Right ventricle myocardium superior (tissue), 1 donor: ENCODE data around the gene TMOD3. TPM values are rescaled to one million over a fixed set of nuclear protein-coding genes. Genes with fewer than 3 reads are reported as not detected.
"Not testable (repeated sequence)": the region's sequence is repeated elsewhere in the genome, so short reads cannot be mapped to it uniquely, and the experiment has no call there.

ENCODE experiments used
- ATAC-seq: fragments of 200-7000 bp; cut with Tn5 transposase; one replicate; pipeline ENCODE4 v1.9.1; 2020; ENCODE audit warnings: mild to moderate bottlenecking; ENCODE audit not compliant: poor library complexity
- DNase-seq: peaks from one replicate; pipeline ENCODE4 v3.0.0-alpha.2; 2020
- intact Hi-C: fragments of 100-400 bp; cut with DNase I; formaldehyde crosslinking; loops from one replicate; pipeline ENCODE4 v1.11.2; 2022
- long read RNA-seq: library from polyadenylated mRNA; unstranded; transcript quantifications from one replicate; pipeline ENCODE4 v2.0.0, GENCODE V29; 2021
- total RNA-seq: library from RNA; stranded (reverse); fragmentation: NEBNext Ultra II Directional; extraction: Animal tissue kit (Norgen Biotek cat#: 25700); gene quantifications from one replicate; pipeline ENCODE4 v1.2.1, GENCODE V29; 2021
- donor health status: DM: no; HTN: yes; CAD: no; lungs with severe emphysema.

The TMOD3 gene
- 17.6 TPM for total RNA-seq
- long read RNA-seq, full-length matches to known transcripts = 12 of 16 reads
- long read RNA-seq, partial matches to known transcripts = 1 of 16 reads
- long read RNA-seq, other reads (novel, unspliced or antisense) = 3 of 16 reads

DNA sequence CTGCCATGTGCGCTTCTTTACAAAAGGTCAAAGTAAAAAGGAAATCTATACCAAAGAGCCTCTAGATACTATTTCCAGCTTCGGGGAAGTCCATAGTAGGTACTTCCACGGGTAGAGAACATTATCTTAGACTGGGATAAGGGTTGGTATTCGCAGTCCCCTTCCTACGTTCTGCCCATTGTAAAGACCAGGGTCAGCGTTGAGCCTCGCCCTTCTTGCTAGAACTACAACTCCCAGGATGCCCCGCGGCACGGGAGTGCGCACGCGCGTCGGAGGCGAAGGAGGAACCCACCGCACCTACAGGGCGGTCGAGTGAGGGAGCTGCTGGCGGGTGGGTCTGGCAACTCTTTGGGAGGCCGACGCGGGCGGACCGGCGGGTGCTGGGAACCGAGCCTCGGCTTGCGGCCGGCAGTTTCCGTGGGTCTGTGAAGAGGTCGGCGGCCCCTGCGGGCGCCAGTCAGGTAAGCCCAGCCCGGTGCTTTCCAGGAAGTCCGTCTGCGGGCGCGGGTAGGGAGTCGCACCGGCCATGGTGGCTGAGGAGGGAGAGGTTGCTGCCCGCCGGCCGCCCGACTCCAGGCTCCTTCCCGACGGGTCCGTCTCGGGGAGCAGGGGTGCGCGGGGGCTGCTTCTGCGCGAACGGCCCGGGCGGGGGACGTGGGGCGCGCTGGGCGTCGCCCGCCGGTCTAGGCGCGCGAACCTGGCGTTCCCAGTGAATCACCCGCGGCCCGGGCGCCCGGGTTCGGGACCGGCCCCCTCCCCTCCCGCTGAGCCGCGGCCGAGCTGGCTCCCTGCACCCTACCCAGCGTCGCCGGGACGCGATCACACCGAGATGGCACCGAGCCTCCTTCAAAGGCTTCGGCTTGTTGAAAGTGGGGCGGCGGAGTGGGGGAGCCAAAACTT lies at the start of gene TMOD3:
TSS of gene TMOD3 (plus strand) at position 278 of the 900 bp plus-strand sequence. CDS start 33,232 bp downstream, outside the sequence.
- intact Hi-C loops = no loop called here
- peak; percentile 96 for DNase-seq
- ATAC-seq = peak; percentile 99

DNA sequence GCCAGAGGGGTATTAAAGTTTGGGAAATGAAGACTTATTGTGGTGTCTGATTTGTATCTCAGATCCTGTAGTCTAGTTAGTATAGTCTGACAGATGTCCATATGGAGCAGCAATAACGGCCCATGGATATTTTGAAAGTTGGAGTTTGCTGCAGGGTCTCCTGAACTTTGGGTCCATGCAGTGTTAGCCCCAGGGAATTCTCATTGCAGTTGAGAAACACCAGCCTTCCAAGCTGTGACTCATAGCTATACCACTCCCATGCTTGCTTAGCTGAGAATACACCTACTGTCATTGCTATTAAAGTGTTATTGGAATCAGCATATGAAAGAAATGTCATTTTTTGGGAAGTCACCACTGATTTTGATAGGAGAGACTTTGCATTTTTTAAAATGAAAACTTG lies 48.8 kb upstream of the TMOD3 start:
- intact Hi-C loops = no loop called here
- DNase-seq (no peak), ATAC-seq (no peak)

DNA sequence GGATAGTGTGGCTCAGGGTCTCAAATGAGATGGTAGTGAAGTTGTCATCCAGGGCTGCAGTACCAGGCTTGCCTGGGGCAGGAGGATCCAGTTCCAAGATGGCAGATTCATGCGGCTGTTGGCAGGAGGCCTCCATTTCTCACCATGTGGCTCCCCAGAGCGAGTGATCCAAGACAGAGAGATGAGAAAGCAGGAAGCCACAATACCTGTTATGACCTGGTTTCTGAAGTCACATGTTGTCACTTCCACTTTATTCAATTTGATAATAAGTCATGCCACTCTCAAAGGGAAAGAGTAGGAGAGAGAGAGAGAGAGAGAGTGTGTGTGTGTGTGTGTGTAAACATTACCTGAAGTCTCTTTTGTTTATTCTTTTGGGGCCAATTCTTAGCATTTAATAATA lies 47.9 kb upstream of the TMOD3 start:
- intact Hi-C loops = no loop called here
- no peak for DNase-seq
- no peak for ATAC-seq

DNA sequence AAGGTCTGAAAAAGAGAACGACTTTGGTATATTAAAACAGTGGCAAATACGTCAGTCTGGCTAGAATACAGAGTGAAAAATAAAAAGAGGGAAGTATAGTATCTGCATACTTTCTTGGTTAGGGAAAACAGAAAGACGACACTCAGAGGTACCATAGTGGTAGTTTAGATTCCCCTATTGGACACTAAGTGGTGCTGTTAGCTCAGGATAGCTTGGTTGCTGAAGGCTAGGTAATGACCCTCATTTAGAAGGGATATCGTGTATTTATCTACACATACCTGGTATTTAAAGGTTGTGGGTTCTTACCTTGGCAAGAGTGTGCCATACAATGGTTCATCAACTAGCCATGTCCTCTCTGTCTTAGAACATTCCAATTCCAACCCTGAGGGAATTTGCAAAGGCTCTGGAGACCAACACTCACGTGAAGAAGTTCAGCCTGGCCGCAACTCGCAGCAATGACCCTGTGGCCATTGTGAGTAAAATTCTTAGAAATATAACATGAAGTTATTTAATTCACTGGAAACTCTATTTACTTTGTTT lies 47.0 kb upstream of the TMOD3 start:
- DNase-seq (no peak), ATAC-seq (no peak)
- intact Hi-C loops = no loop called here

DNA sequence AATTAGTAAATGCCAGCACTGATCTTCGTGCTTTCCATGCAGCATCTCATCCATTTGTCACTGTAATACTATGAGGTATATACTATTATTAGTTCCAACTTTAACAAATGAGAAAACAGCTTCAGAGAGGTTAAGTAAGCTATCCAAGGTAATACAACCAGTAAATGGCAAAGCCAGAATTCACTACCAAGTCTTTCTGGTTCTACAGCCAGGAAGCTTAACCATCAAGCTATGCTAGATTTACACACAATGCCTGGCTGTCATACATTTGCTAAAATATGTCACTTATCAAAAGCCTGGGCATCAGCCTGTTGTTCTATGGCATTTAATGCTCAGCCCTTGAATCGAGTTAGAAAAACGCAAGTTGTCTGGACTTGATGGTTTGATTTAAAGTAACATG lies 45.5 kb upstream of the TMOD3 start:
- intact Hi-C loops = no loop called here
- no peak for DNase-seq
- ATAC-seq = no peak

DNA sequence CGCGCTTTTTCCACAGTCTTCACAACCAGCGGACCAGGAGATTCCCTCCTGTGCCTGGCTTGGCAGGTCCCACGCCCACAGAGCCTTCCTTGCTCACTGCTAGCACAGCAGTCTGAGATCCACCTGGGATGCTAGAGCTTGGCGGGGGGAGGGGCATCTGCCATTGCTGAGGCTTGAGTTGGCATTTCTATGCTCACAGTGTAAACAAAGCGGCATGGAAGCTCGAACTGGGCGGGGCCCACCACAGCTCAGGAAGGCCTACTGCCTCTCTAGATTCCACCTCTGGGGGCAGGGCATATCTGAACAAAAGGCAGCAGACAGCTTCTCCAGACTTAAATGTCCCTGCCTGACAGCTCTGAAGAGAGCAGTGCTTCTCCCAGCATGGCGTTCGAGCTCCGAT lies 42.3 kb upstream of the TMOD3 start:
- DNase-seq, intact Hi-C loops, ATAC-seq: not testable (repeated sequence)

DNA sequence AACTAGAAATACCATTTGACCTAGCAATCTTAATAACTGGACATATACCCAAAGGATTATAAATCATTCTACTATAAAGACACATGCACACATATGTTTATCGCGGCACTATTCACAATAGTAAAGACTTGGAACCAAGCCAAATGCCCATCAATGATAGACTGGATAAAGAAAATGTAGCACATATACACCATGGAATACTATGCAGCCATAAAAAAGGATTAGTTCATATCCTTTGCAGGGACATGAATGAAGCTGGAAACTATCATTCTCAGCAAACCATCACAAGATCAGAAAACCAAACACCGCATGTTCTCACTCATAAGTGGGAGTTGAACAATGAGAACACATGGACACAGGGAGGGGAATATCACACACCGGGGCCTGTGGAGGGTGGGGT lies 37.0 kb upstream of the TMOD3 start:
- ATAC-seq, DNase-seq, intact Hi-C loops: not testable (repeated sequence)

DNA sequence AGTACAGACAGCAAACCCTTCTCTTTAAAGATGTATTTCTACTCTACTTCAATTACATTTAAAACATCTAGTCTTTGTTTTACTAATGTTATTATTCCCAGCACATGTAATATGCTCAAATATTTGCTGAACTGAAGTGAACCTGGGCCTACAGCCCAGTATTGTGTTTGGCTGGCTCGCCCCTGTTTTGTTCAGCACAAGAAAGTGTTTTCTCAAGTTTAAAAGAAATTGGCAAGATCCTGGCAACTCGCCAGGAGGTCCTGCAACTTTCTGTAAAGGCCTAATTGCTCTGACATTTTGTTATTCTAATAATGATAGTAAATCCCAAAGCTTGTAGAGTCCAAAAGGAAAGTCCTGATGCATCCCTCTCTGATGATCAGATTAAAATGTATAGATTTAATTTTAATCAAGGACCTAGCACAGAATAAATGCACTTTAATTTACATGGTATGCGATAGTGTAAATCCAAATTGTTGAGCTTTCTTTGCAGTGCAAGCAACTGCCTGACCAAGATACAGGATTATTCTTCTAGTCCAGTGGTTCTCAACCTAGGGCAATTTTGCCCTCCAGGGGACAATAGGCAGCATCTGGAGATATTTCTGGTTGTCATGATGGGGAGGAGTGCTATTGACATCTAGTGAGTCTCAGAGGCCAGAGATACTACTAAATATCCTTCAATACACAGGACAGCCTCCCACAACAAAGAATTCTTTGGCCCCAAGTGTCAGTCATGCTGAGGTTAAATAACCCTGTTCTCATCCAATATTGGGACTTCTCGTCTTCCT lies 35.7 kb upstream of the TMOD3 start:
- DNase-seq (peak; percentile 65), ATAC-seq (no peak)
- intact Hi-C loops = no loop called here

DNA sequence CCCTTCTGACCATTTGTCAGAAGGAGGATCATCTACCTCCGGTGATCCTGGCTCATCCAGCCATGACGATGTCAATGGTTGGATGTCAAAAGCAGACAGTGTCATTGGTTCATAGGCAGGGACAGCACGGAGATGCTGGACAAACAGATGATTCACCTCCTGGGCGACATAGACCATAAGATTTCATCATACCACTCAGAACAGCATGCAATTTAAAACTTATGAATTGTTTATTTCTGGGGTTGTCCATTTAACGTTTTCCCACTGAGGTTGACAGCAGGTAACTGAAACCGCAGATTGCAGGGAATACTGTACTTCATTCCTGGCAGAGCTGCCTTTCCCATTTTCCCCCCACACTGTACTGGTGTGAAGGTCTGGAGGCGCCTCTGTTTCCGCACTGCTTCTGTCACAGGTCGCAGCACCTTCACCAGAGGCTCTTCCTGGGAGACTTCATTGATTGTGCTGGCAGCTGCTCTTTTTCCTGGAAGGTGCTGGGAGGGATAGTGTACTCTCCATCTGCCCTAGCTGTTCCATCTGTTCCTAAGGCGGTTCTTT lies 32.5 kb upstream of the TMOD3 start:
- intact Hi-C loops = no loop called here
- DNase-seq = no peak
- ATAC-seq = no peak

DNA sequence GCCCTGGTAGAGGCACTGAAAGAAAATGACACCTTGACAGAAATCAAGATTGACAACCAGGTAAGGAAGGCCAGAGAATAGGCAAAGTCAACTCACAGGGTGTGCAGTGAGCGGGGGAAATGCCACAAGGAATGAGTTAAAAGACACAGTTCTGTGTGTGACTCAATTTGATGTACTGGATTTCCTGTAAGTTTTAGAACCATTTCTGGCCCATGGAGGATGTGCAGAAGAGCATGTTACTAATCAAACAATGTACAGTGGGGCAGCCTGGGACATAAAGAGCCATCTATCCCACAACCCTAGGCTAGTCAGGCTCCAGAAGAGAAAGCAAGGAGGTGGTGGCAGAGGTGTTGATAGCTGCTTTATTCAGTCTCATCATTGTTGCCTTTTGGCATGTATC lies 31.2 kb upstream of the TMOD3 start:
- DNase-seq (no peak), ATAC-seq (no peak)
- intact Hi-C loops = no loop called here

DNA sequence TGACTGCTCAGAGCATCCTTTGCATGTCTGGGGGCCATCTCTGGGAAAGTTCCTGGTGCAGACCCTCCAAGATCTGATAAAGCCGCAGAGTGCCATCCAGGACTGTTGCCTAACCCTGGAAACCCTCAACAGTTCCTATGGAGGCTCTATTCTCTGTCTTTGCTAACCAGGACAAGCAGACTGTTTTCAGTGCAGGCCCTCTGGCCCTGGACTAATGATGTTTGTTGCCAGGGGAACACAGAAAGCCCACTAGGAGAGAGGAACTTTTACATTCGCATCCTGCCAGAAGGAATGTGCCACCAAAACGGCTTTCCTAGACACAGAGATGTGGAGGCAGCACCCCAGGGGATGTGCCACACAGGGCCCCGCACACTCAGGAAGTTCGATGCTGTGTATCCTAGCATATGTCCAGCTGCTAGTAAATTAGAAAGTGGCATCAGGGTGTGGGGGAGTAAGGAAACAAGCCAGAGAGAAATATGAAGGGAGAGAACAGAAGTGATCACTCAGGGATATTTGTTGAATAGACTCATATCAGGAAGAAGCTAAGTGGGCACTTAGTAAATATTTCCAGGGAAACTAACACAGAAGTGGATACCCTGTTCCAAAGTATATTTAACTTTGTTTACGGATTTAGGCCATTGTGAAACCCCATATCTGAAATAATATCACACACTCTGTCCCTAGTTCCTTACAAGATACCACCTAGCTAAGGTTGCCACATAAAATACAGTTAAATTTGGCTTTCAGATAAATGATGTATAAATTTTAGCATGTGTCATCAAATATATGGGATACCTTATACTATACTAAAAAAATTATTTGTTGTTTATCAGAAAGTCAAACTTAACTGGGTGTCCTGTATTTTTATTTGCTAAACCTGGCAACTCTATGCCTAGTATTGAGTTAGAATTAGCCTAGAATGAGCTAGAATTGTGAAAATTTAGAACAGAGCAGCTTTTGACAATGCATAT lies 29.9 kb upstream of the TMOD3 start:
- ATAC-seq (no peak), DNase-seq (no peak)
- intact Hi-C loops = no loop called here

DNA sequence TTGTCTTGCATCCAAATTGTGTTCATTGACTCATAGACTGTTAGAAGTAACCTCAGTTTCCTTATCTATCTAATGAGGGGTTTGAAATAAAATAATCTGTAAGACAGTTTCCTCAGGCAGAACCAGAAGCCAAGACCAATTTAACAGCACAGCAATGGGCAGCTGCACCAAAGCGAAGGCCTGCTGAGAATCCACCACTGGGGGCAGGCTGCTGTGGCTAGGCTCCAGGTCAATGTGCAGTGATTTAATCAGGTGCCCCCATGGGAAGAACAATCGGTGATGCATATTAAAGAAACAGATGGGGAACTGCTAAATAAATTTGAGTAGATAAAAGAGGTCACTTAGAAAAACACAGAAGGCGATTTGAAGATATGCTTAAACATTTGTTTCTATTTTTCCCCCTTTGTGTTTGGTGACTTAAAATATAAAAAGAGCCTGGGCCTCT lies 28.0 kb upstream of the TMOD3 start:
- intact Hi-C loops = no loop called here
- ATAC-seq (peak; percentile 70), DNase-seq (peak; percentile 51)

DNA sequence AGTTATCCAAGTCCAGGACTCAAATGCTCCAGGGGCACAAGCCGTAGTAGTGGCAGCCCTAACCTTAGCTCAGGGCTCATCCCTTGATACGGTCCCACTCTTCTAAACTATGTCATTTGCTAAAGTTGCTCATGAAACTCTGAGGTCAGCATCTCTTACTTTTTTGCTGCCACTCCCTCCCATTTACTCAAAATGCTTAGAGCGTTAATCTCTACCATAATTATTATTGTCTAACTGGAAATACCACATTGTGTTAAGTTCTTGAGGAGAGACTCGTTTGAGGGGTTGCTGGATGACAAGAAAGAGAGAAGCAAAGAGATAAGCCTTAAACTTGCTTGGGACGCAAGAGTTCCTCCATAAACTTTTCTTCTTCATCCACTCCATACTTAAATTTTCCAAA lies 26.9 kb upstream of the TMOD3 start:
- DNase-seq = no peak
- intact Hi-C loops = no loop called here
- no peak for ATAC-seq

DNA sequence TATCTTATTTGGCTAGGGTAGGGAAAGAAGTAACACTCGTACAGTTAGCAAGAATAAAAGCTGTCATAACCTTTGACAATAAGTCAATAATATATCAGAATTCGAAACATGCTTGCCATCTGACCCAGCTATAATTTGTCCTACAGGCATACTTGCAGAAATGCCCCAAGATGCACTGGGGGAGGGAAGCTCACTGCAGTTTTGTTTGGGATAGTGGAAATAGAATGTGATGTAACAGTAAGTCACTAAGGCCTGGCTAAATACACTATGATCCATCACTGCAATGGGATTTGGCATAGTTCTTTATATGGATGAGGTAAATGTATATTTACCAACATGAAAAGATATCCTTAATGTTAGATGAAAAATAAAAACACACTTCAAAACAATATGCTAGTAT lies 25.5 kb upstream of the TMOD3 start:
- intact Hi-C loops = no loop called here
- DNase-seq (no peak), ATAC-seq (no peak)

DNA sequence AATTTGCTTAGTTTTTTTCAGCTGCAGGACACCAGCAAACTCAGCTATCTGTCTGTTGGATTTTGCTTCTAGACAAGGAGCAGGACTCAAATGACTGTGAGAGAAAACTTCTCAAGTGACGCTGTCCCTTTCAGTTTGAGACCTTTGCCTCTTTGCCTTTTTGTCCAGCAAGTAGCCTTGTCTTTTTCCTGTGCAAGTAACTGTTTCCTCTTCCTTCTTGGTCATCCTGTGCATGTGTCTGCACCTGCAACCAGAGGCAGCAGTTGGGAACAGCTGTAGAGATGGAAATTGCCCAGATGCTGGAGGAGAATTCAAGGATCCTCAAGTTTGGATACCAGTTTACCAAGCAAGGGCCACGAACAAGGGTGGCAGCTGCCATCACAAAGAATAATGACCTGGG lies 23.3 kb upstream of the TMOD3 start:
- intact Hi-C loops = no loop called here
- DNase-seq = no peak
- ATAC-seq = no peak

DNA sequence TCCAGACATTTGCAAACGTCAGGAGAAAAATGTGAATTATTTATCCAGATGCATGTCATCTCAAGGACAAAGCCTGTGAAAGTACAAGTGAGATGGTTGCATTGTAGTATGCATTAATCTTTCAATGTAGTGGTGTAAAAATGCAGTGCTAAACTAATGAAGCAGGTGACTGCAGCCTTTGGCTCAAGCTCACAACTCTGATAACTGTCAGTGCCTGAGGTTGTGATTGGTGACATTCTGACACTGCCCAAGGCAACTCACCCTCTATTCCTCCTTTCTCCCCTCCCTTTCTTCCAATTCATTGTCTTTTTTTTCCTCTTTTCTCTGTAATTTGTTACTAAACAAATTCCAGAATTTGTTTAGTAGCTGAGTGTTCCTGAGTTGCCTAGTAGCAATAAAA lies 20.0 kb upstream of the TMOD3 start:
- intact Hi-C loops = no loop called here
- DNase-seq (no peak), ATAC-seq (peak; percentile 53)

DNA sequence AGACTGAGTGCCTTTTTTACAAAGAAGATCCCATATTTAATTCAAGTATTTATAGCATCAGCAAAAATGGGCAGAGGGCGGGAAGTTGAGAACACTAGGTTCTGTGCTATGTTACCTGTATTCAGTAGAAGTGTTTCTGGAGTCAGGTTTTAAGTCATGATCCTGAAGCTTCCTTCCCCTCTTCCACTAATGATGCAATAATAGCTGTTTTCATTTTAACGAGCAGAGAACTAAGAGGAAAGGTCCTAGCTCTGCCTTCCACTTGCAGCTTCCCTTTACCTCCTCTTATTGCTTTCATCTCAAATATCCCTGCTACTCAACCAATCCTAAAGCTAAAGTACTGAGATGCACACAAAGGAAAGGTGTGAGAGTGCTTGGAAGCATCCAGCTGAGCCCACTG lies 16.9 kb upstream of the TMOD3 start:
- DNase-seq (no peak), ATAC-seq (no peak)
- intact Hi-C loops = no loop called here

DNA sequence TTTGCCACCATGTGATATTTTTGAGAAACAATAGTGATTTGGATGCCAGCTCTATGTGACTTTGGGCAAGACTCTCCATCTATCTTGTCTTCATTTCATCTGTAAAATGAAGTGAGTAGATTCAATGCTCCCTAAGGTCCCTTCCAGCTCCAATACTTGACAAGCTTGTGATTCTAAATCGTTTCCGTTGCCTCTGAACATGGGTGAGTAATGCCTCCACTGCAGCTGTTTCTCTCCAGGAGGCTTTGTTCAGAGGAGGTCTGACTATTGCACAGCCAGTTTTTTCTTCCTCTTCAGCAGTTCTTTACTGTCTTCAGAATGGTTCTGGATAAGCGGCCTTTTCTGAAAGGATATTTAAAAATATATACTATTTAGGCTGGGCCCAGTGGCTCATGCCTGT lies 14.8 kb upstream of the TMOD3 start:
- no peak for DNase-seq
- intact Hi-C loops = no loop called here
- ATAC-seq = no peak
